Fibroblast of lung (primary cell): ENCODE data around the gene SPATA20. TPM values are rescaled to one million over a fixed set of nuclear protein-coding genes. Genes with fewer than 3 reads are reported as not detected.

Experiments
- DNase-seq, 2 donors: peaks; one replicate each; pipeline versions ENCODE4 v3.0.0 to v3.0.0-alpha.2; 2010; ENCODE audit warnings: low read depth in 2 of 2
- H2AFZ ChIP-seq: 2 replicates; pipeline ENCODE4 v1.5.1; 2012; ENCODE audit warnings: low read length, control low read depth, inconsistent platforms
- H3K27ac ChIP-seq: 2 replicates; pipeline ENCODE4 v1.5.1; 2011; ENCODE audit warnings: low read length, control low read depth; ENCODE audit not compliant: insufficient read depth
- H3K27me3 ChIP-seq: 2 replicates; pipeline ENCODE4 v1.5.1; 2011; ENCODE audit warnings: mild to moderate bottlenecking, low read length; ENCODE audit not compliant: control insufficient read depth, insufficient read depth
- H3K36me3 ChIP-seq: 2 replicates; pipeline ENCODE4 v1.5.1; 2011; ENCODE audit warnings: low read length; ENCODE audit not compliant: control insufficient read depth, insufficient read depth
- H3K4me1 ChIP-seq: 2 replicates; pipeline ENCODE4 v1.5.1; 2011; ENCODE audit warnings: low read length; ENCODE audit not compliant: control insufficient read depth, insufficient read depth; ENCODE audit errors: extremely low read depth
- H3K4me2 ChIP-seq: 2 replicates; pipeline ENCODE4 v1.5.1; 2011; ENCODE audit warnings: low read length, control low read depth; ENCODE audit not compliant: insufficient read depth; ENCODE audit errors: extremely low read depth
- H3K4me3 ChIP-seq, 4 experiments: fragments of 200-600 bp in 1 of 4; sonication (generic) in 1 of 4; replicated peaks in 1 of 4; 2 replicates each; pipeline ENCODE4 v1.5.1; 2011 to 2016; ENCODE audit warnings: low read length in 4 of 4, low read depth in 3 of 4, mild to moderate bottlenecking in 3 of 4, control low read depth in 2 of 4, inconsistent platforms in 1 of 4, mixed read lengths in 1 of 4; ENCODE audit not compliant: insufficient read depth in 1 of 4; ENCODE audit errors: control extremely low read depth in 1 of 4
- H3K79me2 ChIP-seq: 2 replicates; pipeline ENCODE4 v1.5.1; 2012; ENCODE audit warnings: mild to moderate bottlenecking, low read length, inconsistent platforms; ENCODE audit not compliant: control insufficient read depth, insufficient read depth
- H3K9ac ChIP-seq: 2 replicates; pipeline ENCODE4 v1.5.1; 2011; ENCODE audit warnings: mild to moderate bottlenecking, low read length, control low read depth; ENCODE audit not compliant: insufficient read depth
- H3K9me3 ChIP-seq: 2 replicates; pipeline ENCODE4 v1.5.1; 2012; ENCODE audit warnings: low read depth, low read length; ENCODE audit not compliant: control insufficient read depth, insufficient read depth
- H4K20me1 ChIP-seq: 2 replicates; pipeline ENCODE4 v1.5.1; 2011; ENCODE audit warnings: low read length; ENCODE audit not compliant: control insufficient read depth, insufficient read depth; ENCODE audit errors: extremely low read depth
- CTCF ChIP-seq, 2 donors: IDR thresholded peaks in 1 of 2; conservative IDR thresholded peaks in 1 of 2; 1 replicate in 1 of 2; 2 replicates in 1 of 2; pipeline ENCODE4 v1.5.1; 2011 to 2012; ENCODE audit warnings: low read length in 2 of 2, control low read depth in 1 of 2, inconsistent platforms in 1 of 2, low read depth in 1 of 2, mild to moderate bottlenecking in 1 of 2
- EZH2 ChIP-seq: IDR thresholded peaks from 2 replicates; pipeline ENCODE4 v1.5.1; 2012; ENCODE audit warnings: low read length, control low read depth, mild to moderate bottlenecking; ENCODE audit errors: missing control alignments
- polyA plus RNA-seq, 2 donors: library from polyadenylated mRNA; depleted of rRNA in 1 of 2; stranded (reverse) in 1 of 2; unstranded in 1 of 2; fragments of >200 nt; gene quantifications; 2 replicates each; pipeline ENCODE4 v1.2.1, GENCODE V29; 2011 to 2012; ENCODE audit warnings: missing spikeins in 1 of 2
- total RNA-seq: library from RNA; depleted of rRNA; stranded (reverse); fragments of >200 nt; gene quantifications from 2 replicates; pipeline ENCODE4 v1.2.1, GENCODE V29; 2014

Gene SPATA20
- total and polyA plus RNA-seq, 2 donors (not counting 1 experiment from before 2014, with no cell fraction given): 21.6 to 119 TPM

GRCh38 chr17:50513495-50513894 lies 33.5 kb upstream of the SPATA20 start:
- Histone ChIP-seq H3K9me3 (no peaks in the 10 kb centered on the region), H3K27me3 (peaks cover 3% of the 10 kb centered on the region), H3K4me3 (no peak overlapping the region), H3K27ac (no peak overlapping the region), H4K20me1 (no peaks in the 10 kb centered on the region), H3K36me3 (no peaks in the 10 kb centered on the region), H3K4me1 (no peaks in the 10 kb centered on the region), H3K79me2 (no peaks in the 10 kb centered on the region), H2AFZ (no peak overlapping the region), H3K4me2 (no peak overlapping the region), H3K9ac (no peak overlapping the region)
- TF ChIP-seq CTCF (conservative IDR thresholded peaks at IDR 0.05 in 1 of 2, IDR thresholded peaks at IDR 0.05 in 1 of 2; ENCODE audit: low read depth in 1 of 2, low read length in 2 of 2): no peak
- TF ChIP-seq EZH2: no peak
- no peak for DNase-seq

GRCh38 chr17:50514388-50514787 lies 32.6 kb upstream of the SPATA20 start:
- no peak overlapping the region for H2AFZ ChIP-seq
- H3K27me3 ChIP-seq: peaks cover 3% of the 10 kb centered on the region
- H3K36me3 ChIP-seq: no peaks in the 10 kb centered on the region
- DNase-seq: no peak
- TF ChIP-seq CTCF (conservative IDR thresholded peaks at IDR 0.05 in 1 of 2, IDR thresholded peaks at IDR 0.05 in 1 of 2; ENCODE audit: low read depth in 1 of 2, low read length in 2 of 2) (no peak), EZH2 (no peak)
- H3K9me3 ChIP-seq: no peaks in the 10 kb centered on the region
- H3K4me3 ChIP-seq: no peak overlapping the region
- H3K4me1 ChIP-seq: no peaks in the 10 kb centered on the region
- H4K20me1 ChIP-seq: no peaks in the 10 kb centered on the region
- H3K79me2 ChIP-seq: no peaks in the 10 kb centered on the region
- no peak overlapping the region for H3K4me2 ChIP-seq
- H3K27ac ChIP-seq: no peak overlapping the region
- H3K9ac ChIP-seq: no peak overlapping the region

- Histone ChIP-seq H3K4me3 (no peak overlapping the region), H3K36me3 (no peaks in the 10 kb centered on the region), H2AFZ (no peak overlapping the region), H3K4me2 (no peak overlapping the region), H3K9ac (no peak overlapping the region), H3K9me3 (no peaks in the 10 kb centered on the region), H3K27me3 (peaks cover 3% of the 10 kb centered on the region), H4K20me1 (no peaks in the 10 kb centered on the region), H3K79me2 (no peaks in the 10 kb centered on the region), H3K27ac (no peak overlapping the region), H3K4me1 (no peaks in the 10 kb centered on the region)
- DNase-seq: peak in 1 of 2 donors; percentile 39
- TF ChIP-seq CTCF (conservative IDR thresholded peaks at IDR 0.05 in 1 of 2, IDR thresholded peaks at IDR 0.05 in 1 of 2; ENCODE audit: low read depth in 1 of 2, low read length in 2 of 2) (no peak), EZH2 (no peak)
Measured at GRCh38 chr17:50514936-50515702, 31.9 kb upstream of the SPATA20 start.
